ENCODE measurements around the gene WWOX.
A peak's percentile ranks its signal among the peaks of the same experiment; 100 is the strongest.

The WWOX gene

GRCh38 chr16:78106686-78107085 is 7.2 kb downstream of the WWOX start (continued):
- TF ChIP-seq TSHZ2 (CRISPR knock-in tag; IDR thresholded peaks at IDR 0.05) = no peak
- TF ChIP-seq ARNTL (CRISPR knock-in tag; IDR thresholded peaks at IDR 0.05; ENCODE audit: borderline replicate concordance, low read depth) = no peak
- TF ChIP-seq ZFP30 (CRISPR knock-in tag; IDR thresholded peaks at IDR 0.05) = no peak
- no peak for TF ChIP-seq PPARA (CRISPR knock-in tag; IDR thresholded peaks at IDR 0.05; ENCODE audit: borderline replicate concordance)
- TF ChIP-seq SNAI2 (CRISPR knock-in tag; IDR thresholded peaks at IDR 0.05) = no peak
- no peak for TF ChIP-seq ZNF8 (CRISPR knock-in tag; IDR thresholded peaks at IDR 0.05)

GRCh38 chr16:78108451-78108850 is 9.0 kb downstream of the WWOX start:
- ATAC-seq = no peak
- no peak for TF ChIP-seq GLIS3 (CRISPR knock-in tag; IDR thresholded peaks at IDR 0.05)
- no peak for TF ChIP-seq TCF4 (CRISPR knock-in tag; IDR thresholded peaks at IDR 0.05; ENCODE audit: borderline replicate concordance)
- TF ChIP-seq, protein P1, sequence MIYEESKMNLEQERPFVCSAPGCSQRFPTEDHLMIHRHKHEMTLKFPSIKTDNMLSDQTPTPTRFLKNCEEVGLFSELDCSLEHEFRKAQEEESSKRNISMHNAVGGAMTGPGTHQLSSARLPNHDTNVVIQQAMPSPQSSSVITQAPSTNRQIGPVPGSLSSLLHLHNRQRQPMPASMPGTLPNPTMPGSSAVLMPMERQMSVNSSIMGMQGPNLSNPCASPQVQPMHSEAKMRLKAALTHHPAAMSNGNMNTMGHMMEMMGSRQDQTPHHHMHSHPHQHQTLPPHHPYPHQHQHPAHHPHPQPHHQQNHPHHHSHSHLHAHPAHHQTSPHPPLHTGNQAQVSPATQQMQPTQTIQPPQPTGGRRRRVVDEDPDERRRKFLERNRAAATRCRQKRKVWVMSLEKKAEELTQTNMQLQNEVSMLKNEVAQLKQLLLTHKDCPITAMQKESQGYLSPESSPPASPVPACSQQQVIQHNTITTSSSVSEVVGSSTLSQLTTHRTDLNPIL (CRISPR knock-in tag; IDR thresholded peaks at IDR 0.05; ENCODE audit: low read depth) = no peak
- TF ChIP-seq PPARA (CRISPR knock-in tag; IDR thresholded peaks at IDR 0.05; ENCODE audit: borderline replicate concordance) = no peak
- no peak for TF ChIP-seq ESRRG (CRISPR knock-in tag; IDR thresholded peaks at IDR 0.05)
- TF ChIP-seq ZC3H10 (CRISPR knock-in tag; IDR thresholded peaks at IDR 0.05) = no peak
- no peak for TF ChIP-seq CSRNP3 (CRISPR knock-in tag; IDR thresholded peaks at IDR 0.05)

GRCh38 chr16:78113258-78113657 is 13.8 kb downstream of the WWOX start:
- no peak for ATAC-seq
- TF ChIP-seq TSHZ2 (CRISPR knock-in tag; IDR thresholded peaks at IDR 0.05) (no peak), TOX (CRISPR knock-in tag; IDR thresholded peaks at IDR 0.05; ENCODE audit: borderline replicate concordance) (no peak), PPARA (CRISPR knock-in tag; IDR thresholded peaks at IDR 0.05; ENCODE audit: borderline replicate concordance) (no peak), ZC3H10 (CRISPR knock-in tag; IDR thresholded peaks at IDR 0.05) (no peak)

DNA sequence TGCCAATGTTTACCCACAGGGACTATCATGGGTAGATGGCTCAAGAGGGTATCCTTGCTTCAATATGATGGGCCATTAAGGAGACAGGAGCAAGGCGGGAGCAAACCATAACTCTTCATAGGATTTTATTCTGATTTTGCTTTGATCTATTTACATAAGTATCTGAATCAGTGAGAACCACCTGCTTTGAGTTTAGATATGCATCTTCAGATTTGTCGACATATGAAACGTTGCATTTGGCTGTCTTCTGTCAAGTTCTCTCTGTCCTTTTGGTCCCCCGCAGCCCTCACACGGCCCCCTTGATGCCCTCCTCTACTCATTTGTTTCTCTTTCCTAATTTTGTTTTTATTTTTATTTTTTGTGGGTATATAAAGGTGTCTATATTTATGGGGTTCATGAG is 16.2 kb downstream of the WWOX start:
- TF ChIP-seq TCF4 (CRISPR knock-in tag; IDR thresholded peaks at IDR 0.05; ENCODE audit: borderline replicate concordance) (peak; percentile 36; the same call in 1 of the 2 replicates), ZNF70 (CRISPR knock-in tag; IDR thresholded peaks at IDR 0.05) (no peak), RARB (CRISPR knock-in tag; IDR thresholded peaks at IDR 0.05) (no peak), ZC3H10 (CRISPR knock-in tag; IDR thresholded peaks at IDR 0.05) (no peak)
- TF ChIP-seq, protein P1 (CRISPR knock-in tag; IDR thresholded peaks at IDR 0.05; ENCODE audit: low read depth) = no peak
- ATAC-seq = no peak

GRCh38 chr16:78116946-78117345 is 17.5 kb downstream of the WWOX start:
- no peak for ATAC-seq
- no peak for TF ChIP-seq GLIS3 (CRISPR knock-in tag; IDR thresholded peaks at IDR 0.05)
- no peak for TF ChIP-seq TOX (CRISPR knock-in tag; IDR thresholded peaks at IDR 0.05; ENCODE audit: borderline replicate concordance)
- TF ChIP-seq TCF4 (CRISPR knock-in tag; IDR thresholded peaks at IDR 0.05; ENCODE audit: borderline replicate concordance) = no peak
- TF ChIP-seq, protein P2, sequence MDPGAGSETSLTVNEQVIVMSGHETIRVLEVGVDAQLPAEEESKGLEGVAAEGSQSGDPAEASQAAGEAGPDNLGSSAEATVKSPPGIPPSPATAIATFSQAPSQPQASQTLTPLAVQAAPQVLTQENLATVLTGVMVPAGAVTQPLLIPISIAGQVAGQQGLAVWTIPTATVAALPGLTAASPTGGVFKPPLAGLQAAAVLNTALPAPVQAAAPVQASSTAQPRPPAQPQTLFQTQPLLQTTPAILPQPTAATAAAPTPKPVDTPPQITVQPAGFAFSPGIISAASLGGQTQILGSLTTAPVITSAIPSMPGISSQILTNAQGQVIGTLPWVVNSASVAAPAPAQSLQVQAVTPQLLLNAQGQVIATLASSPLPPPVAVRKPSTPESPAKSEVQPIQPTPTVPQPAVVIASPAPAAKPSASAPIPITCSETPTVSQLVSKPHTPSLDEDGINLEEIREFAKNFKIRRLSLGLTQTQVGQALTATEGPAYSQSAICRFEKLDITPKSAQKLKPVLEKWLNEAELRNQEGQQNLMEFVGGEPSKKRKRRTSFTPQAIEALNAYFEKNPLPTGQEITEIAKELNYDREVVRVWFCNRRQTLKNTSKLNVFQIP (CRISPR knock-in tag; IDR thresholded peaks at IDR 0.05; ENCODE audit: borderline replicate concordance, low read depth) = no peak
- TF ChIP-seq ZNF565 (CRISPR knock-in tag; conservative IDR thresholded peaks at IDR 0.05; ENCODE audit: low read depth) = no peak
- no peak for TF ChIP-seq SNAI2 (CRISPR knock-in tag; IDR thresholded peaks at IDR 0.05)
- no peak for TF ChIP-seq ZC3H10 (CRISPR knock-in tag; IDR thresholded peaks at IDR 0.05)
- TF ChIP-seq ARNTL (CRISPR knock-in tag; IDR thresholded peaks at IDR 0.05; ENCODE audit: borderline replicate concordance, low read depth) = no peak
- TF ChIP-seq, protein P3, sequence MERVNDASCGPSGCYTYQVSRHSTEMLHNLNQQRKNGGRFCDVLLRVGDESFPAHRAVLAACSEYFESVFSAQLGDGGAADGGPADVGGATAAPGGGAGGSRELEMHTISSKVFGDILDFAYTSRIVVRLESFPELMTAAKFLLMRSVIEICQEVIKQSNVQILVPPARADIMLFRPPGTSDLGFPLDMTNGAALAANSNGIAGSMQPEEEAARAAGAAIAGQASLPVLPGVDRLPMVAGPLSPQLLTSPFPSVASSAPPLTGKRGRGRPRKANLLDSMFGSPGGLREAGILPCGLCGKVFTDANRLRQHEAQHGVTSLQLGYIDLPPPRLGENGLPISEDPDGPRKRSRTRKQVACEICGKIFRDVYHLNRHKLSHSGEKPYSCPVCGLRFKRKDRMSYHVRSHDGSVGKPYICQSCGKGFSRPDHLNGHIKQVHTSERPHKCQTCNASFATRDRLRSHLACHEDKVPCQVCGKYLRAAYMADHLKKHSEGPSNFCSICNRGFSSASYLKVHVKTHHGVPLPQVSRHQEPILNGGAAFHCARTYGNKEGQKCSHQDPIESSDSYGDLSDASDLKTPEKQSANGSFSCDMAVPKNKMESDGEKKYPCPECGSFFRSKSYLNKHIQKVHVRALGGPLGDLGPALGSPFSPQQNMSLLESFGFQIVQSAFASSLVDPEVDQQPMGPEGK (CRISPR knock-in tag; IDR thresholded peaks at IDR 0.05; ENCODE audit: borderline replicate concordance) = no peak
- no peak for TF ChIP-seq ZNF70 (CRISPR knock-in tag; IDR thresholded peaks at IDR 0.05)
- no peak for TF ChIP-seq CSDC2 (CRISPR knock-in tag; IDR thresholded peaks at IDR 0.05)

Measured in SK-N-SH treated with all-trans-retinoic acid at 6 μM for 48 hours (cell line).